SHP77 treated with DMSO at 0.1 percent for 48 hours (cell line): ENCODE measurements around the gene ARAF.
A peak's percentile ranks its signal among the peaks of the same experiment; 100 is the strongest.

ENCODE experiments used
- DNase-seq: peaks from one replicate; lab custom pipeline; 2025; lab: John Stamatoyannopoulos, UW

ARAF gene

GRCh38 chrX:47564438-47565085 is 3.6 kb downstream of the ARAF start:
- DNase-seq: no peak

- DNase-seq: no peak
Observed at GRCh38 chrX:47566841-47567240, 5.8 kb downstream of the ARAF start.

- no peak for DNase-seq
Observed at GRCh38 chrX:47568656-47569295, 7.8 kb downstream of the ARAF start.

GRCh38 chrX:47570794-47571193 is 9.8 kb downstream of the ARAF start:
- DNase-seq: no peak

- no peak for DNase-seq
Observed at GRCh38 chrX:47571215-47571614, 10.2 kb downstream of the ARAF start.

- DNase-seq: no peak
Observed at GRCh38 chrX:47571896-47572295, 10.9 kb downstream of the ARAF start.

GRCh38 chrX:47572773-47573340 is 11.9 kb downstream of the ARAF start:
- DNase-seq: no peak

GRCh38 chrX:47573341-47574075 is 12.5 kb downstream of the ARAF start:
- no peak for DNase-seq

- DNase-seq: no peak
Observed at GRCh38 chrX:47574076-47574546, 13.1 kb downstream of the ARAF start.

- DNase-seq: no peak
Observed at GRCh38 chrX:47574547-47575301, 13.7 kb downstream of the ARAF start.

- no peak for DNase-seq
Observed at GRCh38 chrX:47576021-47576898, 15.3 kb downstream of the ARAF start.

GRCh38 chrX:47577424-47577823 is 16.4 kb downstream of the ARAF start:
- no peak for DNase-seq

- DNase-seq: no peak
Observed at GRCh38 chrX:47577901-47578300, 16.9 kb downstream of the ARAF start.

- DNase-seq: no peak
Observed at GRCh38 chrX:47578692-47579091, 17.7 kb downstream of the ARAF start.

- no peak for DNase-seq
Observed at GRCh38 chrX:47579537-47579936, 18.5 kb downstream of the ARAF start.

GRCh38 chrX:47581731-47582647 is 21.0 kb downstream of the ARAF start, which contains the start of gene TIMP1:
Gene TIMP1, plus strand, starts transcription at chrX:47582436. Its CDS starts 980 bp downstream, at chrX:47583416.
- peak; percentile 8 for DNase-seq

- no peak for DNase-seq
Observed at GRCh38 chrX:47583240-47583861, 22.3 kb downstream of the ARAF start.

- no peak for DNase-seq
Observed at GRCh38 chrX:47584714-47585113, 23.7 kb downstream of the ARAF start.

GRCh38 chrX:47585273-47585672 is 24.3 kb downstream of the ARAF start:
- DNase-seq: no peak
